ENCODE results near the gene TPST2. TPM values are rescaled to one million over a fixed set of nuclear protein-coding genes. Genes with fewer than 3 reads are reported as not detected.

TPST2 gene
- total and polyA plus RNA-seq, 7 experiments from 2014 or later = 14.4 to 44.8 (median 20.6) TPM

- ChIA-PET CTCF (interaction anchor here (0.6 to 3.7 kb wide), 2 partner anchors 29 to 163 kb away, joined by 4 to 20 read pairs; no protein-coding TSS in a partner anchor), POLR2A (interaction anchor here (0.6 to 4.3 kb wide), 5 partner anchors 10 to 179 kb away, joined by 3 to 30 read pairs (median 6); partner anchors contain the start of genes HPS4, SRRD and TFIP11)
- peaks cover 13 to 20% of the 10 kb centered on the region in 2 donors for H3K4me1 ChIP-seq (ENCODE audit: control insufficient read depth in 2 of 2, insufficient read depth in 2 of 2, low read length in 2 of 2)
- H3K27ac ChIP-seq (ENCODE audit: low read depth, low read length) = no peak overlapping the region
- no peaks in the 10 kb centered on the region for H3K27me3 ChIP-seq (ENCODE audit: control insufficient read depth in 2 of 2, insufficient read depth in 2 of 2, low read length in 2 of 2)
- peaks cover 11 to 61% (median 45%) of the 10 kb centered on the region in 5 donors for H3K36me3 Mint-ChIP-seq
- H3K9me3 ChIP-seq (ENCODE audit: control insufficient read depth in 2 of 3, low read length in 3 of 3) = no peaks in the 10 kb centered on the region
- H3K4me3 Mint-ChIP-seq = no peak overlapping the region
- ATAC-seq = no peak
- H3K27ac Mint-ChIP-seq = peak overlapping the region in 2 of 9 donors; percentile 17 to 53
- no peak for DNase-seq
- intact Hi-C loops (cut with micrococcal nuclease) = loop anchor here in 1 of 2 donors (2.0 kb wide), 1 partner anchor 171 kb away; no protein-coding TSS in a partner anchor
- peaks cover 35 to 89% (median 55%) of the 10 kb centered on the region in 3 experiments for H3K36me3 ChIP-seq (ENCODE audit: control insufficient read depth in 2 of 3, insufficient read depth in 3 of 3, low read length in 3 of 3)
- H3K4me3 ChIP-seq (ENCODE audit: low read length) = no peak overlapping the region
- peaks cover 16 to 30% (median 25%) of the 10 kb centered on the region in 7 donors for H3K4me1 Mint-ChIP-seq
- no peaks in the 10 kb centered on the region for H3K9me3 Mint-ChIP-seq
- no peaks in the 10 kb centered on the region for H3K27me3 Mint-ChIP-seq
These were observed 87.9 kb downstream of the TPST2 start for GRCh38 chr22:26501996-26502395.

DNA sequence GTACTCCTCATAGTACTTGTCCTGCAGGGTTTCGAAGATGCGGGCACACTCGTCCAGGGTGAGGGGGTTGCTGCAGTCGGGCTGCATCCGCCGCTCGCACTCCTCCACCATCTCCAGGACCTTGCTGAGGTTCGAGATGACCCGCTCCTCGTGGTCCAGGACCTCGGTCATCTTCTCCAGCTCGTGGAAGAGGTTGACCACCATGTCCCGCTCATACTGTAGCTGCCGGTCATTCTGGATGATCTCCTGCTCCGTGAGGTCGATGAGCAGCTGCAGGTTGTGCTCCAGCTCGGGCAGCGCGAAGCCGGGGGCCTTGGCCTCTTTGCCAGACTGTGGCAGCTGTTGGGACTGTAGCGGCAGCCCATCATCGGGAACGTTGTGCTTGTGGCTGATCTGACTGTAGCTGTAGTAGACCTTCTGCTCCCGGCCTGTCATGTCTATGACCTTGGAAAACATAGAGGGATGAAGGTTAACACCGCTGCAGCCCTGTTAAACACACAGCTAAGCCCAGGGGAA, 90.7 kb downstream of the TPST2 start:
- CTCF ChIA-PET = no interaction called here
- no peaks in the 10 kb centered on the region for H3K9me3 Mint-ChIP-seq
- POLR2A ChIA-PET = interaction anchor here (1.1 kb wide), 1 partner anchor 9 kb away, joined by 5 read pairs; no protein-coding TSS in a partner anchor
- H3K36me3 Mint-ChIP-seq = peaks cover 13 to 59% (median 39%) of the 10 kb centered on the region in 5 donors
- H3K27ac ChIP-seq (ENCODE audit: low read depth, low read length) = no peak overlapping the region
- H3K4me3 Mint-ChIP-seq = no peak overlapping the region
- peaks cover 16 to 29% (median 22%) of the 10 kb centered on the region in 7 donors for H3K4me1 Mint-ChIP-seq
- peak overlapping the region in 1 of 9 donors; percentile 34 for H3K27ac Mint-ChIP-seq
- intact Hi-C loops (cut with micrococcal nuclease) = no loop called here
- H3K9me3 ChIP-seq (ENCODE audit: control insufficient read depth in 2 of 3, low read length in 3 of 3) = no peaks in the 10 kb centered on the region
- peaks cover 29 to 91% (median 48%) of the 10 kb centered on the region in 3 experiments for H3K36me3 ChIP-seq (ENCODE audit: control insufficient read depth in 2 of 3, insufficient read depth in 3 of 3, low read length in 3 of 3)
- H3K4me1 ChIP-seq (ENCODE audit: control insufficient read depth in 2 of 2, insufficient read depth in 2 of 2, low read length in 2 of 2) = peaks cover 13 to 18% of the 10 kb centered on the region in 2 donors
- no peak for ATAC-seq
- no peaks in the 10 kb centered on the region for H3K27me3 ChIP-seq (ENCODE audit: control insufficient read depth in 2 of 2, insufficient read depth in 2 of 2, low read length in 2 of 2)
- DNase-seq = no peak
- no peaks in the 10 kb centered on the region for H3K27me3 Mint-ChIP-seq
- no peak overlapping the region for H3K4me3 ChIP-seq (ENCODE audit: low read length)

GRCh38 chr22:26496456-26496855, 93.5 kb downstream of the TPST2 start:
- Histone ChIP-seq H3K9me3 (ENCODE audit: control insufficient read depth in 2 of 3, low read length in 3 of 3) (no peaks in the 10 kb centered on the region), H3K27ac (ENCODE audit: low read depth, low read length) (no peak overlapping the region), H3K4me3 (ENCODE audit: low read length) (no peak overlapping the region), H3K36me3 (ENCODE audit: control insufficient read depth in 2 of 3, insufficient read depth in 3 of 3, low read length in 3 of 3) (peaks cover 18 to 91% (median 54%) of the 10 kb centered on the region in 3 experiments), H3K27me3 (ENCODE audit: control insufficient read depth in 2 of 2, insufficient read depth in 2 of 2, low read length in 2 of 2) (no peaks in the 10 kb centered on the region), H3K4me1 (ENCODE audit: control insufficient read depth in 2 of 2, insufficient read depth in 2 of 2, low read length in 2 of 2) (no peaks in the 10 kb centered on the region)
- H3K27ac Mint-ChIP-seq = no peak overlapping the region
- H3K4me1 Mint-ChIP-seq = peaks cover 0 to 17% (median 0%) of the 10 kb centered on the region in 7 donors
- no peak for ATAC-seq
- no peak for DNase-seq
- intact Hi-C loops (cut with micrococcal nuclease) = no loop called here
- POLR2A ChIA-PET = interaction anchor here (0.6 kb wide), 1 partner anchor 151 kb away, joined by 3 read pairs; no protein-coding TSS in a partner anchor
- no peak overlapping the region for H3K4me3 Mint-ChIP-seq
- CTCF ChIA-PET = interaction anchor here (0.6 kb wide), 1 partner anchor 17 kb away, joined by 3 read pairs; no protein-coding TSS in a partner anchor
- H3K27me3 Mint-ChIP-seq = no peaks in the 10 kb centered on the region
- no peaks in the 10 kb centered on the region for H3K9me3 Mint-ChIP-seq
- peaks cover 14 to 55% (median 34%) of the 10 kb centered on the region in 5 donors for H3K36me3 Mint-ChIP-seq

DNA sequence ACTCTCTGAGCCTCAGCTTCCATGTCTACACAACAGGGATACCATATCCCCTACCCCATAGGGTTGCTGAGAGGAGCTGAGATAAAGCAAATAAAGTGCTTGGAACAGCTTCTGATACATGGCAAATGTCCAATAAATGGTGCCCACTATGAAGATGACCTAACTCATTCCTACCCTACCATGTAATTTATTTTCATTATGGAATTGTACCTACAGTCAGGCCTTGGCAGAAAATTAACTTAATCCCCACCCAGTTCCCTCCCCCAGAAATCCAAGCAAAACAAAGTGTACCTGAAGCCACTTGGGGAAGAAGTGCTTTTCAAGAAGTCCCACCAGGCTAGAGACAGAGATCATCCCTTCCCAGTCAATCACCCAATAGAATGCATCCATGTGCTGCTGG, 95.4 kb downstream of the TPST2 start:
- Histone ChIP-seq H3K9me3 (ENCODE audit: control insufficient read depth in 2 of 3, low read length in 3 of 3) (no peaks in the 10 kb centered on the region), H3K27ac (ENCODE audit: low read depth, low read length) (no peak overlapping the region), H3K4me1 (ENCODE audit: control insufficient read depth in 2 of 2, insufficient read depth in 2 of 2, low read length in 2 of 2) (no peaks in the 10 kb centered on the region), H3K27me3 (ENCODE audit: control insufficient read depth in 2 of 2, insufficient read depth in 2 of 2, low read length in 2 of 2) (no peaks in the 10 kb centered on the region), H3K36me3 (ENCODE audit: control insufficient read depth in 2 of 3, insufficient read depth in 3 of 3, low read length in 3 of 3) (peaks cover 16 to 93% (median 56%) of the 10 kb centered on the region in 3 experiments), H3K4me3 (ENCODE audit: low read length) (no peak overlapping the region)
- H3K27me3 Mint-ChIP-seq = no peaks in the 10 kb centered on the region
- ChIA-PET POLR2A (interaction anchor here (1.6 kb wide), 1 partner anchor 11 kb away, joined by 8 read pairs; the partner anchor contains the start of genes HPS4 and SRRD), CTCF (interaction anchor here (1.3 kb wide), 1 partner anchor 8 kb away, joined by 3 read pairs; no protein-coding TSS in a partner anchor)
- H3K36me3 Mint-ChIP-seq = peaks cover 14 to 51% (median 27%) of the 10 kb centered on the region in 5 donors
- no peak overlapping the region for H3K4me3 Mint-ChIP-seq
- no peak for ATAC-seq
- H3K4me1 Mint-ChIP-seq = peaks cover 0 to 15% (median 0%) of the 10 kb centered on the region in 7 donors
- peak overlapping the region in 2 of 9 donors; percentile 6 to 32 for H3K27ac Mint-ChIP-seq
- no peaks in the 10 kb centered on the region for H3K9me3 Mint-ChIP-seq
- no peak for DNase-seq
- intact Hi-C loops (cut with micrococcal nuclease) = no loop called here

DNA sequence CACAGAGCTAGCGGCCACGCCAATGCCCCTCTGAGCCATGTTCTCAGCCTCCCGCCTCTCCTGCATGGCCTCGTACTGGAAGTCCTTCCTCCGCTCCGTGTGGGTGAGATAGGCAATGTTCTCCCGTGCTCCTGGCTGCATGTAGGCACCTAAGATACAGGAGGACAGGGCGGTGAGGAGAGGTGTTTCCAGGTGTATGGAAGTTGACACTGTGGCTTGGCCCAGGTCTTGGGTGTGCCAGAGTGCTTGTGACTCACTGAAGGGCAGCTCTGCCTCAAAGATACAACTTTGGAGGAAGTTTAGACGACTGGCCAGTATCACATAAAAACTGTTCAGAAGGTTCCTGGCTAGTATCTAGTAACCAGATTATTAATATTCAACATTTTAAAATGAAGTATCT, 97.7 kb downstream of the TPST2 start:
- CTCF ChIA-PET = no interaction called here
- no peaks in the 10 kb centered on the region for H3K4me1 ChIP-seq (ENCODE audit: control insufficient read depth in 2 of 2, insufficient read depth in 2 of 2, low read length in 2 of 2)
- H3K27me3 ChIP-seq (ENCODE audit: control insufficient read depth in 2 of 2, insufficient read depth in 2 of 2, low read length in 2 of 2) = no peaks in the 10 kb centered on the region
- DNase-seq = no peak
- H3K9me3 ChIP-seq (ENCODE audit: control insufficient read depth in 2 of 3, low read length in 3 of 3) = no peaks in the 10 kb centered on the region
- peaks cover 19 to 98% (median 48%) of the 10 kb centered on the region in 3 experiments for H3K36me3 ChIP-seq (ENCODE audit: control insufficient read depth in 2 of 3, insufficient read depth in 3 of 3, low read length in 3 of 3)
- no peaks in the 10 kb centered on the region for H3K27me3 Mint-ChIP-seq
- H3K4me1 Mint-ChIP-seq = peaks cover 0 to 15% (median 0%) of the 10 kb centered on the region in 7 donors
- intact Hi-C loops (cut with micrococcal nuclease) = no loop called here
- no peak overlapping the region for H3K27ac ChIP-seq (ENCODE audit: low read depth, low read length)
- H3K4me3 Mint-ChIP-seq = no peak overlapping the region
- H3K4me3 ChIP-seq (ENCODE audit: low read length) = no peak overlapping the region
- H3K27ac Mint-ChIP-seq = peak overlapping the region in 1 of 9 donors; percentile 43
- no peaks in the 10 kb centered on the region for H3K9me3 Mint-ChIP-seq
- ATAC-seq = no peak
- peaks cover 16 to 55% (median 29%) of the 10 kb centered on the region in 5 donors for H3K36me3 Mint-ChIP-seq
- POLR2A ChIA-PET = interaction anchor here (1.0 kb wide), 1 partner anchor 8 kb away, joined by 11 read pairs; the partner anchor contains the start of genes HPS4 and SRRD

DNA sequence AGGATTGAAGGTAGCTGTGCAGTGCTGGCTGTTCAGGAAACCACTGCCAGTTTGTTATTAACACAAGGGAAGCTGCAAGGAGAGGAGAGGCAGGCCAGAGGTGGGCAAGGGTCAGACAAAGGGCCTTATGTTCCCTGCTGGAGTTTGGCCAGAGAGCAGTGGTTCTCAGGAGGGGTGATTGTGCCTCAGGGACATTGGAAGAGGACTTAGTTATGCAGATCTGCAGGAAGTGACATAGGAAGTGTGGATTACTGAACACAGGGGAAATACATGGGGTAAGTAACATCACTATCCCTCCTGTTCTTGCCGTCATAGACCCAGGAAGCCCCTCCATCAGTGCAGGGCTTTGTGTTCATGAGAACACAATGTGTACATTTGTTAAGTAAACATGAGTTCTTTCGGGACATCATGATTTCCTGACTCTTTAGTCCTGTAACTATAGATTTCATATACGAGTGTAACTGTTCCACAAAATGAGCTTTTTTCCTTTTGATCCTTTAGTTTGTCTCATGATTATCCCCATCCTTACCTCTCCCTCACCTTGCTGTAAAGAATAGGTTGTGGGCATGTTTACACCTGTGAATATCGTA, 100.4 kb downstream of the TPST2 start:
- Histone ChIP-seq H3K36me3 (ENCODE audit: control insufficient read depth in 2 of 3, insufficient read depth in 3 of 3, low read length in 3 of 3) (peaks cover 10 to 71% (median 37%) of the 10 kb centered on the region in 3 experiments), H3K9me3 (ENCODE audit: control insufficient read depth in 2 of 3, low read length in 3 of 3) (no peaks in the 10 kb centered on the region), H3K27ac (ENCODE audit: low read depth, low read length) (no peak overlapping the region), H3K27me3 (ENCODE audit: control insufficient read depth in 2 of 2, insufficient read depth in 2 of 2, low read length in 2 of 2) (no peaks in the 10 kb centered on the region), H3K4me3 (ENCODE audit: low read length) (no peak overlapping the region), H3K4me1 (ENCODE audit: control insufficient read depth in 2 of 2, insufficient read depth in 2 of 2, low read length in 2 of 2) (peaks cover 5 to 8% of the 10 kb centered on the region in 2 donors)
- DNase-seq (no peak), ATAC-seq (no peak)
- POLR2A ChIA-PET = interaction anchor here (0.8 to 1.1 kb wide), 3 partner anchors 9 to 157 kb away, joined by 3 to 5 read pairs (median 3); no protein-coding TSS in a partner anchor
- CTCF ChIA-PET = no interaction called here
- peaks cover 9 to 32% (median 19%) of the 10 kb centered on the region in 7 donors for H3K4me1 Mint-ChIP-seq
- no peak overlapping the region for H3K4me3 Mint-ChIP-seq
- H3K36me3 Mint-ChIP-seq = peaks cover 12 to 40% (median 21%) of the 10 kb centered on the region in 5 donors
- H3K27ac Mint-ChIP-seq = peak overlapping the region in 6 of 9 donors; percentile 9 to 89 (median 34)
- no peaks in the 10 kb centered on the region for H3K27me3 Mint-ChIP-seq
- intact Hi-C loops (cut with micrococcal nuclease) = loop anchor here in 1 of 2 donors (10.0 kb wide), 1 partner anchor 1935 kb away; the partner anchor contains the start of genes GUCD1 and SNRPD3
- no peaks in the 10 kb centered on the region for H3K9me3 Mint-ChIP-seq

All from naive thymus-derived CD4-positive, alpha-beta T cell (primary cell).